Smooth muscle cell (in vitro differentiated cells): ENCODE measurements around the gene C2CD4C. TPM values are rescaled to one million over a fixed set of nuclear protein-coding genes. Genes with fewer than 3 reads are reported as not detected.

ENCODE experiments used
- DNase-seq: peaks from one replicate; lab custom pipeline; 2025; ENCODE audit not compliant: unreplicated experiment; lab: John Stamatoyannopoulos, UW
- H2AFZ ChIP-seq: fragments of 200-600 bp; sonication (generic); 2 replicates; pipeline ENCODE4 v1.6.0; 2016; ENCODE audit warnings: antibody characterized with exemption, low read depth, mild to moderate bottlenecking
- H3F3A ChIP-seq: fragments of 200-600 bp; sonication (generic); 2 replicates; pipeline ENCODE4 v1.6.0; 2017; ENCODE audit warnings: antibody characterized with exemption, low read depth
- H3K27ac ChIP-seq: fragments of 200-600 bp; sonication (generic); 2 replicates; pipeline ENCODE4 v1.5.1; 2016; ENCODE audit warnings: low read depth, mild to moderate bottlenecking
- H3K27me3 ChIP-seq: fragments of 200-600 bp; sonication (generic); 2 replicates; pipeline ENCODE4 v1.6.1; 2016; ENCODE audit warnings: low read depth, mild to moderate bottlenecking
- H3K36me3 ChIP-seq: fragments of 200-600 bp; sonication (generic); 2 replicates; pipeline ENCODE4 v1.5.1; 2016; ENCODE audit warnings: low read depth
- H3K4me1 ChIP-seq: fragments of 200-600 bp; sonication (generic); 2 replicates; pipeline ENCODE4 v1.5.1; 2016; ENCODE audit warnings: low read depth
- H3K4me2 ChIP-seq: fragments of 200-600 bp; sonication (generic); 2 replicates; pipeline ENCODE4 v1.6.0; 2016; ENCODE audit warnings: mild to moderate bottlenecking
- H3K4me3 ChIP-seq: fragments of 200-600 bp; sonication (generic); 2 replicates; pipeline ENCODE4 v1.5.1; 2016; ENCODE audit warnings: mild to moderate bottlenecking
- H3K79me2 ChIP-seq: fragments of 200-600 bp; sonication (generic); 2 replicates; pipeline ENCODE4 v1.6.0; 2016; ENCODE audit warnings: low read depth, mild to moderate bottlenecking
- H3K9ac ChIP-seq: fragments of 200-600 bp; sonication (generic); 2 replicates; pipeline ENCODE4 v1.6.0; 2016; ENCODE audit warnings: low read depth
- H3K9me3 ChIP-seq: fragments of 200-600 bp; sonication (generic); replicated peaks from 2 replicates; pipeline ENCODE4 v1.5.1; 2016; ENCODE audit warnings: low read depth
- H4K20me1 ChIP-seq: fragments of 200-600 bp; sonication (generic); 2 replicates; pipeline ENCODE4 v1.6.0; 2016; ENCODE audit warnings: low read depth
- WGBS: methylation state at CpG from one replicate; pipeline ENCODE4 v1.1.7; 2016; ENCODE audit warnings: low lambda C conversion rate; 5-methylcytosine and 5-hydroxymethylcytosine counted together
- polyA plus RNA-seq: library from polyadenylated mRNA; unstranded; fragments of >200 nt; fragmentation: Nextera tagmentation; extraction: Ambion mirVana; gene quantifications from 2 replicates; pipeline ENCODE4 v1.2.1, GENCODE V29; 2016
- total RNA-seq: library from RNA; depleted of rRNA; stranded (reverse); fragments of >200 nt; gene quantifications from 2 replicates; pipeline ENCODE4 v1.2.3, GENCODE V29; 2014
- TF ChIP-seq, protein P1 (sequence below): fragments of 200-600 bp; sonication (generic); IDR thresholded peaks from 2 replicates; pipeline ENCODE4 v1.5.1; 2017; ENCODE audit warnings: borderline replicate concordance, mild to moderate bottlenecking, antibody characterized with exemption; ENCODE audit not compliant: insufficient read depth, poor library complexity, severe bottlenecking

Gene C2CD4C
- total and polyA plus RNA-seq, 2 experiments from 2014 or later, result 0.63 to 3.7 TPM

- no peak overlapping the region for H2AFZ ChIP-seq
- no peaks in the 10 kb centered on the region for H4K20me1 ChIP-seq
- H3K4me3 ChIP-seq, result no peak overlapping the region
- DNase-seq, result no peak
- no peak overlapping the region for H3K4me2 ChIP-seq
- H3K27ac ChIP-seq, result no peak overlapping the region
- TF ChIP-seq, protein P1, sequence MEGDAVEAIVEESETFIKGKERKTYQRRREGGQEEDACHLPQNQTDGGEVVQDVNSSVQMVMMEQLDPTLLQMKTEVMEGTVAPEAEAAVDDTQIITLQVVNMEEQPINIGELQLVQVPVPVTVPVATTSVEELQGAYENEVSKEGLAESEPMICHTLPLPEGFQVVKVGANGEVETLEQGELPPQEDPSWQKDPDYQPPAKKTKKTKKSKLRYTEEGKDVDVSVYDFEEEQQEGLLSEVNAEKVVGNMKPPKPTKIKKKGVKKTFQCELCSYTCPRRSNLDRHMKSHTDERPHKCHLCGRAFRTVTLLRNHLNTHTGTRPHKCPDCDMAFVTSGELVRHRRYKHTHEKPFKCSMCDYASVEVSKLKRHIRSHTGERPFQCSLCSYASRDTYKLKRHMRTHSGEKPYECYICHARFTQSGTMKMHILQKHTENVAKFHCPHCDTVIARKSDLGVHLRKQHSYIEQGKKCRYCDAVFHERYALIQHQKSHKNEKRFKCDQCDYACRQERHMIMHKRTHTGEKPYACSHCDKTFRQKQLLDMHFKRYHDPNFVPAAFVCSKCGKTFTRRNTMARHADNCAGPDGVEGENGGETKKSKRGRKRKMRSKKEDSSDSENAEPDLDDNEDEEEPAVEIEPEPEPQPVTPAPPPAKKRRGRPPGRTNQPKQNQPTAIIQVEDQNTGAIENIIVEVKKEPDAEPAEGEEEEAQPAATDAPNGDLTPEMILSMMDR, result no peak
- H3K9me3 ChIP-seq, result no peaks in the 10 kb centered on the region
- H3K79me2 ChIP-seq, result no peaks in the 10 kb centered on the region
- no peaks in the 10 kb centered on the region for H3F3A ChIP-seq
- no peaks in the 10 kb centered on the region for H3K27me3 ChIP-seq
- H3K4me1 ChIP-seq, result no peaks in the 10 kb centered on the region
- no peak overlapping the region for H3K9ac ChIP-seq
- H3K36me3 ChIP-seq, result no peaks in the 10 kb centered on the region
- WGBS, result 93% methylated on average over 27 of the region's 27 CpGs
Observed at GRCh38 chr19:439167-439900, 30.4 kb upstream of the C2CD4C start.

GRCh38 chr19:438416-438958, 29.5 kb upstream of the C2CD4C start:
- DNase-seq, result no peak
- no peak overlapping the region for H2AFZ ChIP-seq
- H3K4me1 ChIP-seq, result no peaks in the 10 kb centered on the region
- WGBS, result 95% methylated on average over 19 of the region's 29 CpGs
- H3K4me2 ChIP-seq, result no peak overlapping the region
- H3K9me3 ChIP-seq, result no peaks in the 10 kb centered on the region
- H3K27me3 ChIP-seq, result no peaks in the 10 kb centered on the region
- no peaks in the 10 kb centered on the region for H3K36me3 ChIP-seq
- H3K27ac ChIP-seq, result no peak overlapping the region
- no peak overlapping the region for H3K4me3 ChIP-seq
- TF ChIP-seq, protein P1, result no peak
- no peaks in the 10 kb centered on the region for H3K79me2 ChIP-seq
- H3K9ac ChIP-seq, result no peak overlapping the region
- H3F3A ChIP-seq, result no peaks in the 10 kb centered on the region
- no peaks in the 10 kb centered on the region for H4K20me1 ChIP-seq

- Histone ChIP-seq H3K4me2 (no peak overlapping the region), H3K79me2 (no peaks in the 10 kb centered on the region)
- 95% methylated on average over 22 of the region's 22 CpGs for WGBS
Observed at GRCh38 chr19:437041-437440, 28.1 kb upstream of the C2CD4C start.

More at GRCh38 chr19:437041-437440, 28.1 kb upstream of the C2CD4C start:
- H3K9me3 ChIP-seq, result no peaks in the 10 kb centered on the region
- no peak overlapping the region for H3K27ac ChIP-seq
- TF ChIP-seq, protein P1, result no peak
- no peak overlapping the region for H3K4me3 ChIP-seq
- no peak for DNase-seq
- H2AFZ ChIP-seq, result no peak overlapping the region
- no peaks in the 10 kb centered on the region for H3K4me1 ChIP-seq
- no peaks in the 10 kb centered on the region for H3K36me3 ChIP-seq
- H4K20me1 ChIP-seq, result no peaks in the 10 kb centered on the region
- no peaks in the 10 kb centered on the region for H3F3A ChIP-seq
- H3K9ac ChIP-seq, result no peak overlapping the region
- no peaks in the 10 kb centered on the region for H3K27me3 ChIP-seq
